HG02938 (cell line): ENCODE data around the gene C16orf78.

ENCODE experiments used
- ATAC-seq: cut with Tn5 transposase; IDR thresholded peaks from one replicate; pipeline ENCODE4 v1.9.1; 2021; ENCODE audit warnings: mild to moderate bottlenecking, moderate library complexity; ENCODE audit not compliant: unreplicated experiment

C16orf78 gene

GRCh38 chr16:49382916-49383315, 9.3 kb downstream of the C16orf78 start:
- no peak for ATAC-seq

- no peak for ATAC-seq
These were observed 21.4 kb downstream of the C16orf78 start for GRCh38 chr16:49395021-49395420.

- no peak for ATAC-seq
These were observed 22.7 kb downstream of the C16orf78 start for GRCh38 chr16:49396206-49396720.

- no peak for ATAC-seq
These were observed 25.2 kb downstream of the C16orf78 start for GRCh38 chr16:49398761-49399160.

- peak; percentile 99 for ATAC-seq
These were observed 26.2 kb downstream of the C16orf78 start for GRCh38 chr16:49399594-49400364.

GRCh38 chr16:49400611-49401010, 27.0 kb downstream of the C16orf78 start:
- no peak for ATAC-seq

- no peak for ATAC-seq
These were observed 31.5 kb downstream of the C16orf78 start for GRCh38 chr16:49405123-49405522.

GRCh38 chr16:49405530-49405929, 31.9 kb downstream of the C16orf78 start:
- ATAC-seq = no peak

- ATAC-seq = peak; percentile 88
These were observed 34.4 kb downstream of the C16orf78 start for GRCh38 chr16:49407873-49408550.

- no peak for ATAC-seq
These were observed 35.5 kb downstream of the C16orf78 start for GRCh38 chr16:49409121-49409520.

GRCh38 chr16:49410226-49410625, 36.6 kb downstream of the C16orf78 start:
- no peak for ATAC-seq

- no peak for ATAC-seq
These were observed 37.7 kb downstream of the C16orf78 start for GRCh38 chr16:49411121-49411970.

- no peak for ATAC-seq
These were observed 41.1 kb downstream of the C16orf78 start for GRCh38 chr16:49414671-49415070.

- no peak for ATAC-seq
These were observed 41.5 kb downstream of the C16orf78 start for GRCh38 chr16:49415083-49415482.

- ATAC-seq = no peak
These were observed 42.5 kb downstream of the C16orf78 start for GRCh38 chr16:49416001-49416675.

- no peak for ATAC-seq
These were observed 43.8 kb downstream of the C16orf78 start for GRCh38 chr16:49417354-49417753.

- no peak for ATAC-seq
These were observed 45.4 kb downstream of the C16orf78 start for GRCh38 chr16:49419006-49419405.

GRCh38 chr16:49419862-49420261, 46.3 kb downstream of the C16orf78 start:
- no peak for ATAC-seq

- ATAC-seq = no peak
These were observed 49.3 kb downstream of the C16orf78 start for GRCh38 chr16:49422896-49423295.

GRCh38 chr16:49424961-49425360, 51.4 kb downstream of the C16orf78 start:
- ATAC-seq = no peak

- ATAC-seq = no peak
These were observed 54.2 kb downstream of the C16orf78 start for GRCh38 chr16:49427771-49428170.
